HEK293T (cell line): ENCODE results near the gene CDCA4.

Experiments
- ELF4 ChIP-seq: fragments of 450-650 bp; IDR thresholded peaks from 2 replicates; pipeline ENCODE4 v1.6.1; 2017; ENCODE audit warnings: antibody characterized with exemption
- FOXK2 ChIP-seq: fragments of 450-650 bp; IDR thresholded peaks from 2 replicates; pipeline ENCODE4 v1.6.1; 2016; ENCODE audit warnings: mild to moderate bottlenecking
- FOXM1 ChIP-seq: fragments of 450-650 bp; IDR thresholded peaks from 2 replicates; pipeline ENCODE4 v1.6.1; 2017; ENCODE audit warnings: mild to moderate bottlenecking, borderline replicate concordance
- HDGF ChIP-seq: fragments of 450-650 bp; IDR thresholded peaks from 2 replicates; pipeline ENCODE4 v1.6.1; 2017; ENCODE audit warnings: antibody characterized with exemption, borderline replicate concordance
- LEF1 ChIP-seq: fragments of 450-650 bp; IDR thresholded peaks from 2 replicates; pipeline ENCODE4 v1.6.1; 2017; ENCODE audit warnings: mild to moderate bottlenecking, borderline replicate concordance
- PKNOX1 ChIP-seq: fragments of 450-650 bp; IDR thresholded peaks from 2 replicates; pipeline ENCODE4 v1.6.1; 2016
- SP1 ChIP-seq: fragments of 450-650 bp; IDR thresholded peaks from 2 replicates; pipeline ENCODE4 v1.6.1; 2017

DNA sequence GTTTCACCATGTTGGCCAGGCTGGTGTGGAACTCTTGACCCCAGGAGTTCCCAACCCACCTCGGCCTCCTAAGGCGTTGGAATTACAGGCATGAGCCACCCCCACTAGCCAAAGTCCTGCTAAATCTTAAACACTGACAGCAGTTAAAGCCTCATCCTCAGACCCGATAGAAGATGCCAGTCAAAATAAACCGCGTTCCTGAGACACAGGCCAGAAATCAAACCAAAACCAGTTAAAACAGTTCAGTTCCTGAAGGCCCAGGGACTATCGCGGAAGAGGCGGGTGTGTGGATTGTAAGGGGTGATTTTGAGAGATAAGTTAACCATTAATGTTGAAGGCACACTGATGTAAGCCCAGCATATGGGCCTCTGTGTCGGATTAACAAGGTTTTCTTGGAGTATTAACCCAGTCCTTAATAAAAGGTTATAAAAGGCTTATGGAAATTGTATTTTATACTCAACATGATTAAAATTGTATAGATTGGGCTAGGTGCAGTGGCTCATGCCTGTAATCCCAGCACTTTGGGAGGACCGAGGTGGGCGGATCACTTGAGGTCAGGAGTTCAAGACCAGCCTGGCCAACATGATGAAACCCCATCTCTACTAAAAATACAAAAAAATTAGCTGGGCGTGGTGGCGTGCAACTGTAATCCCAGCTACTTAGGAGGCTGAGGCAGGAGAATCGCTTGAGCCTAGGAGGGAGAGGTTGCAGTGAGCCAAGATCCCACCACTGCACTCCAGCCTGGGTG, 18.7 kb upstream of the CDCA4 start:
- TF ChIP-seq PKNOX1 (peak; percentile 60; the same call in 1 of the 2 replicates), HDGF (no peak), ELF4 (no peak), FOXM1 (no peak), LEF1 (no peak), SP1 (no peak), FOXK2 (no peak)
